GDM1 (cell line): Measurements from ENCODE around the gene TDRD7.
A peak's percentile ranks its signal among the peaks of the same experiment; 100 is the strongest.

Experiments used
- DNase-seq: peaks from one replicate; lab custom pipeline; 2025; lab: John Stamatoyannopoulos, UW

The TDRD7 gene

GRCh38 chr9:97386733-97387503 is 25.0 kb upstream of the TDRD7 start:
- peak; percentile 7 for DNase-seq

DNA sequence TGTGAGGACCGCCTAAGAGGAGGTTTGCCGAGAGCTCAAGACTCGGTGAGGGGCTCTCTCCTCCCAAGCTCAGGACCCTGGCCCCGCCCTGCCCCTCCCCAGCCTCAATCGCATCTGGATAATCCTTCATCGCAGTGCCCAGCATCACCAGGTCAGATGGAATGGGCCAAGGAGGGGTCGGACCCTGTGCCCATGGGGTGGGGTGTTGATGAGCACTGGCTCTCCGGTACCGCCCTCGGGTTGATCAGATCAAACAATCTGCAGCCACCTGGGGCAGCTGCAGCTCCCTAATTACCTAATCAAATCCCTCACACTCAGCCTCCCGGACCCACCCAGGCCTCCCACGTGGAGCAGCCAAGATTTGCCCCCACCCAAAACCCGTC is 24.4 kb upstream of the TDRD7 start:
- no peak for DNase-seq

DNA sequence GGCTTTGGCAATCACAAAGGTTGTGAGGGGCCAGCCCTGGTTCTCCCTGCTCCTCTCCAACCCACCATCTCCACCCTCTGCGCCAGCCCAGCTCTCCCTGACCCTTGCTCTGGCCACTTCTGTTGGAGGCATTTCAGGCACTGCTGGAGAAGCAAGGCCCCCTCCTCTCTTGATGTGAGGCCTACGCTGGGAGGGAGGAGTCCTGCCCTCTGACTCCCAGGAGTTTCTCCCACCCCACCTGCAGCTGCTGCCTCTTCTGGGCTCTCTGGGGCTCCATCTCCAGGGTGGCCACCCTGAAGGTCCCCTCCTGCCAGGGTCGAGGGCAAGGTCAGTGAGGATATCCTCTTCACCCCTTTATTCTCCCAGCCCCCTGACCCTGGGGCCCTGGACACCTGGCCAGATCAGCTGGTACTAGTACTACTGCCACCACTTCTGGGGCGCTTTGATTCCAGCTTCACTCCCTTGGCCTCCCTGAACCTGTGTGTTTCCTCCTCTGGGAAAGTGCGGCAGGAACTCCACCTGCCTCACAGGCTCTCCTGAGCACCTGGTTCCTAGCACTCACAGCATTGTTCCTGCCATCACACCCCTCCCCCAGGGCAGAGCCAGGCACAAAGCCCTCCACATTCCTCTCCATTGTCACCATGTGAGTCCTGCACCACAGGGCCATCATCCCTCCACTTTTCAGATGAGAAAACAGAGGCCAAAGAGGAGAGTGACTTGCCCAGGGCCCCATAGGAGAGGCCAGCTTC is 23.8 kb upstream of the TDRD7 start:
- no peak for DNase-seq

DNA sequence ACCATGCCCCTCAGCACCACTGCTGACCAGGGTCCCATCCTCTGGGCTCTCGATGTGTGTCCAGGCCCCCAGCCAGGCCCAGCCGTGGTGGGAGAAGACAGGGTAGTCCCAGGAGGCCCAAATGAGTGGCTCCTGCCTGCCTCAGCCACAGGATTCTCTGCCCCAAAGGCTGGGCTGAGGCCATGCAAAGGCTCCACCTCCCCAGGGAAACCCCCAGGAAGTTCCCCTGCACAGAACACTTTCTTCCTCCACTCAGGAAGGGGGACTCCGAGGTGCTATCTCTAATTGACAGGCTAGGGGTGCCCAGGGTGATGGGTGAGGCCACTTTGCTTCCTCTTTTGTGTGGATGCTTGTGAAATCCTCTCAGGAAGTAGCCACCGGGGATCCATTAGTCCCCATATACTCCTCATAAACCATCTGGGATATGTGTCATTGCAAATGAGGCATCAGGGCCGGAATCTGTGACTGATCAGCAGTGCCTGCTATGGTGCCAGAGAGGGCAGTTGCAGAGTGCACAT is 23.1 kb upstream of the TDRD7 start:
- DNase-seq, result no peak

DNA sequence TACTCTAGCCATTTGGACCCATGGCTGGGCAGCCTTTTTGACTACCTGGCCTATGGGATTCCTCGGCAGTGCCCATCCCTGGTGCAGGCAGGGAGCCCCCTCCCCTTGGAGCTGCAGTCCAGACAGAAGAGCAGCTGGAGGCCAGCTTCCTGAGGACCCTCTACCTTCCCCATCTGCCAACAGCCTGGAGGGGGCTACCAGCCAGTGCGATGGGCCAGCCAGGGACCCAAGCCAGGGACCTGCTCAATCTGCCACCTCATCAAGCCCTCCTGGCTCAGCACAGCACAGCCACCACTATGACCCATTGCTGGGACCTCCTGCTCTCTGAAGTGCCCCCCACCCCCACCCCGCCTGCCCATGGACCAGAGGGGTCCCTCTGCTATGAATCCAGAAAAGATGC is 22.6 kb upstream of the TDRD7 start:
- no peak for DNase-seq

DNA sequence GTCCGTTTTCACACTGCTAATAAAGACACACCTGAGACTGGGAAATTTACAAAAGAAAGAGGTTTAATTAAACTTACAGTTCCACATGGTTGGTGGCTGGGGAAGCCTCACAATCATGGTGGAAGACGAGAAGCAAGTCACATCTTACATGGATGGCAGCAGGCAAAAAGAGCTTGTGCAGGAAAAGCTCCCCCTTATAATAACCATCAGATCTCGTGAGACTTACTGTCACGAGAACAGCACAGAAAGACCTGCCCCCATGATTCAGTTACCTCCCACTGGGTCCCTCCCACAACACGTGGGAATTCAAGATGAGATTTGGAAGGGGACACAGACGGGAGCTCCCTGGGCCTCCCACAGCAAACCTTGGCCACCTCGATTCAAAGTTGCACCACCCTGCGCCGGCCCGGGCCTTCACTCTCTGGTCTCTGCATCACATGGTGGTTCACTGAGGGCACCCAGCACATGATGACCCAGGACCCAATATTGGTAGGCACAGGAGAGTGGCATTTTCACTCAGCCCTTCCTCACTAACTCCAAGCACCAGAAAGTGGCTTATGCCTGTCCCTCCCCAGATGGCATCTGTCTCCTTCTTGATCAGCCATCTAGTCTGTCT is 21.0 kb upstream of the TDRD7 start:
- DNase-seq, result no peak

DNA sequence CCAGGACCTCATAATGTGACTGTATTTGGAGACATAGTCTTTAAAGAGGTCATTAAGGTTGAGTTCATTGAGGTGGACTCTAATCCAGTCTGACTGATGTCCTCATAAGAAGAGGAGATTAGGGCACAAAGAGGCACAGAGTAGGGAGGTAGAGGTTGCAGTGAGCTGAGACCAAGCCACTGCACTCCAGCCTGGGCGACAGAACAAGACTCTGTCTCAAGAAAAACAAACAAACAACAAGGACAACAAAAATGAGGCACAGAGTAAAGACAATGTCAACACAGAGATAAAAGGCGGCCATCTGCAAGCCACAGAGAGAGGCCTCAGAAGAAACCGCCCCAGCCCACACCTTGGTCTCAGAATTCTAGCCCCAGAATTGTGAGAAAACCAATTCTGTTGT is 17.0 kb upstream of the TDRD7 start:
- DNase-seq, result no peak

DNA sequence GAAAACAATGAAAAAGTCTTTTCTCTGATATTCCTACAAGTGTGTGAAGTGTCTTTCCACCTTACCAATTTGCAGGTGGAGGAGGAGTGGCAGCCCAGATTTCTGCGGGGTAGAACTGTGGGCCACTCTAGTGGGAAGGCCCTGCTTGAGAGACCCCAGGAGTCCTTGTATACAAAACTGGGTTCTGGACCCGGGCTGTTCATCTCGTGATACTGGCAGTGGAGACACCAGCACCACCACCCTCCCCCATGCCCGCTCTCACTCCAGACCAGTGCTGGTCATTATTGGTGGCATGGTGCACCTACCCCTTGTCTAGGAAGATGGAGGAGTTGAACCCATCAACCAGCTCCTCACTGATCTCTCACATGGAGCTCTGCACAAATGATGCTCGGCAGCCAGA is 16.2 kb upstream of the TDRD7 start:
- no peak for DNase-seq

- DNase-seq, result no peak
Measured at GRCh38 chr9:97396256-97396655, 15.6 kb upstream of the TDRD7 start.

- DNase-seq, result no peak
Measured at GRCh38 chr9:97397220-97397619, 14.7 kb upstream of the TDRD7 start.

DNA sequence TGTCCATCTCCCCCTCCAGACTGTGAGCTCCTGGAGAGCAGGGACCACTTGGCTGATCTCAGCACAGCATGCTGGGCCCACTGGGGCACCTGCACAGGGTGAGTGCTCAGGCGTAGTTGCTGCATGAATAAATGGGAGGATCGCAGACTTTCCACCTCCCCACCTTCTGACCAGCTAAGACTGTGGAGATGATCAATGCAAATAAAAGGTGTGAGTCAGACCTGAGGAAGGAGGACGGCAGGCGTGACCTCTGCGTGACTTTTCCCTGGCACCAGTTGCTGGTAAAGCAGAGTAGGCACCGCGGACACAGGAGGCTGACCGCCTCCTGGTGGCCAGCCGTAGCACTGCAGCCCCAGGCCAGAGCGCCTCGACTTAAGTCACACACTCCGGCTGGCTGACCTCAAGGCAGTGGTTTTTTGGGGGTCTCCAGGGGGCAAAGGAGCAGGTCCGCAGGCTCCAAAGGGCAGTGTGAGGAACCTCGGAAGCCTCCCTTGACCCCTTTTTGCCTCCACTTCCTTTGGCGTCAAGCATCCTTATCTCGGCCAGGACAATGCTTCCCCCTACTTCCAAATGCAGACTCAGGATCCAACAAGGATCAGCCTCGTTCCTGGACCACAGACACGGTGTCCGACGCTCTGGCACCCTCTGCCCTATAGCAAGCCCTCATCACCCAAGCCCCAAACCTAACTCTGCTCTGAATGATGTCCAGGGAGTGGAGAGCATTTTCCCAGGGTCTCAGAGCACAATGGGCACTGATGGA is 12.7 kb upstream of the TDRD7 start:
- DNase-seq, result peak; percentile 58

GRCh38 chr9:97403746-97404316 is 8.1 kb upstream of the TDRD7 start:
- DNase-seq, result no peak

- DNase-seq, result no peak
Measured at GRCh38 chr9:97405551-97405950, 6.3 kb upstream of the TDRD7 start.

GRCh38 chr9:97406620-97407177 is 5.2 kb upstream of the TDRD7 start:
- DNase-seq, result no peak

GRCh38 chr9:97408562-97408961 is 3.3 kb upstream of the TDRD7 start:
- DNase-seq, result no peak

DNA sequence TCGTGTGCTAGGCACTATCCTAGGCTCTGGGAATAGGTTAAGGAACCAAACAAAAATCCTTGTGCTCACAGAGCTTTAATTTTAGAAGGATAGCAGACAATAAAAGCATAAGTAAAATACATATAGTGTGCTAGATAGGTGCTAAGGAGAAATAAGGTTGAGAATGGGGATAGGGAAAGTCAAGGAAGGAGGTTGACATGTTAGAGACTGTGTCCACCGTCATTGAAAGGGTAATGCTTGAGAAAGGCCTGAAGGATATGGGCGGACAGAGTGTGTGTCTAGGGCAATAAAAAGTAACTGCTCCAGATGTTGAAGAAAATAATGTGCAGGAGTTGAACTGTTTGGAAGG is 482 bp upstream of the TDRD7 start:
- DNase-seq, result no peak

- no peak for DNase-seq
Measured at GRCh38 chr9:97412626-97413385, 910 bp downstream of the TDRD7 start.

GRCh38 chr9:97413462-97413861 is 1.6 kb downstream of the TDRD7 start:
- no peak for DNase-seq

GRCh38 chr9:97415146-97415545 is 3.2 kb downstream of the TDRD7 start:
- DNase-seq, result no peak

DNA sequence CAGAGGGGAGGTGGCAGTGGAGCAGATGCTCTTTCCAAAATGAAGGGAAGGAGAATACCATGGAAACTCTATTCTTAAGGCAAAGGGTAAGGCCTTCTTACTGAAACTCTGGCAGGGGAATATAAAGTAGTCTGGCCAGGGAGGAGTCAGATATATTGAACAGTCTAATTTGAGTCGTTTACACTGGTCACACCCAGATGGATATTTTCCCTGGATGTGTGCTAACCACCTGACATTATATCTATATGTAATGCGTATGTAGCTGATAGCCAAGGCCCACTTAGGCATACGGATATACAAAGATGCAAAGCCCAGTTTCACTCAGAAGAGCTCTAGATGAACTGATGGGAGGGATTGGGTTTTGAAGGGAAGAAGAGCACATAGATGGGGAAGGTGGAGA is 7.0 kb downstream of the TDRD7 start:
- no peak for DNase-seq

DNA sequence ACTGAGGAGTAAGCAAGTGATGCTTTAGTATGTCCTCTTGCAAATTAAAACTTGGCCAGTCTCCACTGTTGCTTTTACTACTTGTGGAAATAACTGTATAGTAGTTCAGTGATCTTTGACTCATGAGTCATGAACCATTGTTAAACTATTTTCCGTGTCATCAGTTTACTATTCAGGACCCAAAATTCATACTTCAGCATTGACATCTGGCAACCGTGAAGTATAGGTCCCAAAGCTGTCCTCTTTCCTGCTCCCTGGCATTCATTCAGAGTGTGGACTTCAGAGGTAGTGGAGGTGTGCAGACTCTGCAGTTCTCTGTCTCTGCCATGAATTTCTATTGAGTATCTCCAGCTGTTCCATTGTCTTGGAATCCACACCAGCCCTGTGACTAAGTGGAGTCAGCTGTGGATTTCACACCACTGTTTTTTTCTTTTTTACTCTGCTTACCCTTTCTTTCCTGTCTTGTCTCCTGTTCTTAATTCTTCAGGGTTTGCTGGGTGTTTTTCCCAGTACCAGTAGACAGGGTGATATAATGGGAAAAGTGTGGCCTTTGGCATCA is 7.5 kb downstream of the TDRD7 start:
- no peak for DNase-seq
